HepG2 (cell line): ENCODE measurements around the gene PLXNA4. TPM values are rescaled to one million over a fixed set of nuclear protein-coding genes. Genes with fewer than 3 reads are reported as not detected.

Experiments
- ATAC-seq: fragments of 200-7000 bp; cut with Tn5 transposase; 3 replicates; pipeline ENCODE4 v1.9.1; 2020; ENCODE audit warnings: mild to moderate bottlenecking, moderate library complexity
- BruUV-seq: library from RNA; stranded (reverse); fragments of 400-500 nt; replicated peaks from 2 replicates; lab custom pipeline; 2021; lab: Mats Ljungman, UMichigan
- CTCF ChIA-PET: fragments of 300-600 bp; formaldehyde crosslinking; extraction: SDS; loops from one replicate; lab custom pipeline; 2021; ENCODE audit warnings: low total read pairs, inconsistent platforms, low intra/inter-chr PET ratio; lab: Yijun Ruan, JAX
- POLR2A ChIA-PET: fragments of 350-600 bp; sonication (Branson Sonifier 250); formaldehyde crosslinking; loops from one replicate; lab custom pipeline; 2020; ENCODE audit warnings: antibody characterized with exemption, inconsistent platforms; lab: Yijun Ruan, JAX
- DNase-seq: peaks from one replicate; pipeline ENCODE4 v3.0.0-alpha.2; 2015; ENCODE audit warnings: low spot score
- FAIRE-seq: peaks from 3 replicates; lab custom pipeline; 2011; peaks lifted over from hg19 to GRCh38; lab: Jason Lieb, UNC
- H2AFZ ChIP-seq: one replicate; pipeline ENCODE4 v1.6.1; 2011; ENCODE audit warnings: low read length, inconsistent platforms
- H3K27ac ChIP-seq: fragments of 300-600 bp; 3 replicates; pipeline ENCODE4 v1.8.0; 2011; ENCODE audit warnings: mixed run types, mild to moderate bottlenecking, mixed read lengths, low read length, inconsistent platforms; ENCODE audit not compliant: insufficient read depth; ENCODE audit errors: extremely low read length
- H3K27me3 ChIP-seq, 2 experiments: fragments of 200-600 bp in 1 of 2; 2 replicates in 1 of 2; 3 replicates in 1 of 2; pipeline versions ENCODE4 v1.6.0 to v1.8.0; 2011; ENCODE audit warnings: low read length in 2 of 2, mild to moderate bottlenecking in 2 of 2, moderate library complexity in 2 of 2, inconsistent platforms in 1 of 2; ENCODE audit not compliant: insufficient read depth in 2 of 2, control insufficient read depth in 1 of 2
- H3K36me3 ChIP-seq, 2 experiments: fragments of 200-600 bp in 1 of 2; replicated peaks in 1 of 2; 2 replicates in 1 of 2; 3 replicates in 1 of 2; pipeline versions ENCODE4 v1.5.1 to v1.8.0; 2011; ENCODE audit warnings: low read length in 2 of 2, inconsistent platforms in 1 of 2; ENCODE audit not compliant: insufficient read depth in 2 of 2, control insufficient read depth in 1 of 2
- H3K4me1 ChIP-seq: 2 replicates; pipeline ENCODE4 v1.5.1; 2012; ENCODE audit warnings: low read length, inconsistent platforms; ENCODE audit not compliant: insufficient read depth
- H3K4me2 ChIP-seq: 2 replicates; pipeline ENCODE4 v1.6.0; 2011; ENCODE audit warnings: low read depth, low read length, inconsistent platforms
- H3K4me3 ChIP-seq, 3 experiments: fragments of 200-600 bp in 1 of 3; sonication (generic), shearing (Covaris generic) in 1 of 3; replicated peaks in 1 of 3; 2 replicates each; pipeline ENCODE4 v1.5.1; 2011 to 2016; ENCODE audit warnings: low read length in 3 of 3, inconsistent platforms in 2 of 3, low read depth in 2 of 3, mild to moderate bottlenecking in 2 of 3, control low read depth in 1 of 3, mixed read lengths in 1 of 3; ENCODE audit not compliant: insufficient read depth in 1 of 3
- H3K79me2 ChIP-seq: one replicate; pipeline ENCODE4 v1.6.1; 2011; ENCODE audit warnings: low read length, inconsistent platforms; ENCODE audit not compliant: insufficient read depth
- H3K9ac ChIP-seq: 2 replicates; pipeline ENCODE4 v1.6.0; 2011; ENCODE audit warnings: mild to moderate bottlenecking, low read depth, low read length, inconsistent platforms; ENCODE audit not compliant: insufficient read depth
- H3K9me3 ChIP-seq: 2 replicates; pipeline ENCODE4 v1.5.1; 2012; ENCODE audit warnings: mild to moderate bottlenecking, low read length
- H4K20me1 ChIP-seq: 2 replicates; pipeline ENCODE4 v1.6.0; 2011; ENCODE audit warnings: inconsistent platforms, mild to moderate bottlenecking, low read length, moderate library complexity; ENCODE audit not compliant: insufficient read depth
- ATM ChIP-seq: fragments of 450-650 bp; IDR thresholded peaks from 2 replicates; pipeline ENCODE4 v1.7.1; 2017; ENCODE audit warnings: mild to moderate bottlenecking, borderline replicate concordance
- BATF2 ChIP-seq: sonication (generic); formaldehyde crosslinking; IDR thresholded peaks from 2 replicates; pipeline ENCODE4 v1.8.0; 2022; ENCODE audit warnings: mild to moderate bottlenecking, missing genetic modification reagents, moderate library complexity
- BHLHE40 ChIP-seq: IDR thresholded peaks from 2 replicates; pipeline ENCODE4 v1.6.1; 2011; ENCODE audit warnings: low read length, improper control_type of control experiment
- CBX1 ChIP-seq: IDR thresholded peaks from one replicate; pipeline ENCODE4 v1.6.1; 2016; ENCODE audit warnings: antibody characterized with exemption, low read depth
- LCORL ChIP-seq, 2 experiments: fragments of 450-650 bp in 1 of 2; sonication (generic) in 1 of 2; formaldehyde crosslinking in 1 of 2; IDR thresholded peaks; 2 replicates each; pipeline versions ENCODE4 v1.5.0 to v1.6.1; 2017 to 2020; ENCODE audit warnings: antibody characterized with exemption in 1 of 2, missing genetic modification reagents in 1 of 2
- MTA1 ChIP-seq: sonication (generic); formaldehyde crosslinking; IDR thresholded peaks from 2 replicates; pipeline ENCODE4 v1.4.0; 2020; ENCODE audit warnings: missing genetic modification reagents, mild to moderate bottlenecking, borderline replicate concordance
- NR1H2 ChIP-seq: sonication (generic); formaldehyde crosslinking; IDR thresholded peaks from 2 replicates; pipeline ENCODE4 v1.8.1; 2022; ENCODE audit warnings: low read depth, missing genetic modification reagents, borderline replicate concordance
- NR3C1 ChIP-seq: sonication (generic); formaldehyde crosslinking; IDR thresholded peaks from 2 replicates; pipeline ENCODE4 v1.4.0; 2020; ENCODE audit warnings: missing genetic modification reagents
- PCBP1 ChIP-seq: fragments of 200-400 bp; formaldehyde crosslinking; IDR thresholded peaks from 2 replicates; pipeline ENCODE4 v1.6.1; 2017; ENCODE audit warnings: mild to moderate bottlenecking, low read depth, low read length, borderline replicate concordance
- PRDM15 ChIP-seq: sonication (generic); formaldehyde crosslinking; IDR thresholded peaks from 2 replicates; pipeline ENCODE4 v1.4.0; 2020; ENCODE audit warnings: missing genetic modification reagents
- TAF15 ChIP-seq: fragments of 200-400 bp; formaldehyde crosslinking; IDR thresholded peaks from one replicate; pipeline ENCODE4 v1.6.1; 2018; ENCODE audit warnings: mild to moderate bottlenecking, low read depth, low read length; ENCODE audit not compliant: poor library complexity, severe bottlenecking
- TP53 ChIP-seq: sonication (generic); formaldehyde crosslinking; conservative IDR thresholded peaks from 2 replicates; pipeline ENCODE4 v1.4.0; 2020; ENCODE audit warnings: missing genetic modification reagents
- ZMAT5 ChIP-seq: sonication (generic); formaldehyde crosslinking; IDR thresholded peaks from 2 replicates; pipeline ENCODE4 v1.5.0; 2020; ENCODE audit warnings: mild to moderate bottlenecking, low read depth, missing genetic modification reagents, borderline replicate concordance
- ZNF614 ChIP-seq: IDR thresholded peaks from 2 replicates; pipeline ENCODE4 v1.6.1; 2018; ENCODE audit warnings: missing biosample characterization, missing genetic modification reagents, inconsistent platforms, borderline replicate concordance
- ZNF780A ChIP-seq: sonication (generic); formaldehyde crosslinking; IDR thresholded peaks from 2 replicates; pipeline ENCODE4 v1.8.0; 2022; ENCODE audit warnings: mild to moderate bottlenecking, missing genetic modification reagents, moderate library complexity
- WGBS: methylation state at CpG from one replicate; pipeline ENCODE4 v1.1.6; 2017; ENCODE audit warnings: low lambda C conversion rate; 5-methylcytosine and 5-hydroxymethylcytosine counted together
- in situ Hi-C: cut with HindIII; loops from 2 replicates; pipeline ENCODE4 v1.10.0; 2017; ENCODE audit warnings: low pct_unique_long_range_greater_than_20kb; ENCODE audit not compliant: extremely low pct_ligation_motif_present
- intact Hi-C: fragments of 100-400 bp; cut with micrococcal nuclease; formaldehyde crosslinking; loops from one replicate; pipeline ENCODE4 v1.10.0; 2022; ENCODE audit not compliant: unreplicated experiment
- polyA plus RNA-seq, 8 experiments: library from polyadenylated mRNA; depleted of rRNA in 3 of 8; stranded (reverse) in 7 of 8; unstranded in 1 of 8; fragments of >200 nt; fragmentation: Illumina TruSeq in 4 of 8; extraction: Trizol in 4 of 8; gene quantifications; 2 replicates each; pipeline versions ENCODE4 v1.2.1 to v1.2.3, GENCODE V29; 2011 to 2016; ENCODE audit warnings: low read depth in 4 of 8, missing spikeins in 1 of 8, mixed read lengths in 1 of 8; ENCODE audit not compliant: insufficient read depth in 1 of 8
- total RNA-seq, 5 experiments: library from RNA; depleted of rRNA; stranded (reverse); fragments of >200 nt; fragmentation: Illumina TruSeq; extraction: Trizol; gene quantifications; 2 replicates each; pipeline ENCODE4 v1.2.3, GENCODE V29; 2016; ENCODE audit warnings: low read depth in 1 of 5

The PLXNA4 gene
- total and polyA plus RNA-seq, 2 of the 13 experiments (the other 11 are each of a cell fraction or from before 2014, with no cell fraction given) = 0.01 to 0.04 TPM

- in situ Hi-C loops = loop anchor here (10.0 kb wide), 1 partner anchor 206 kb away; no protein-coding TSS in a partner anchor
- H3K4me1 ChIP-seq = no peaks in the 10 kb centered on the region
- H3K27ac ChIP-seq = no peak overlapping the region
- no peak overlapping the region for H2AFZ ChIP-seq
- no peak for FAIRE-seq
- H3K4me2 ChIP-seq = no peak overlapping the region
- intact Hi-C loops = no loop called here
- peaks cover 4 to 33% of the 10 kb centered on the region in 2 experiments; a peak in 4 of 5 replicates for H3K27me3 ChIP-seq
- no peak overlapping the region for H3K9ac ChIP-seq
- POLR2A ChIA-PET = no interaction called here
- TF ChIP-seq CBX1 (no peak), PCBP1 (no peak), MTA1 (no peak), TAF15 (no peak), ZMAT5 (CRISPR knock-in tag) (no peak), PRDM15 (CRISPR knock-in tag) (no peak), NR1H2 (CRISPR knock-in tag) (no peak), ZNF614 (CRISPR knock-in tag) (no peak), ATM (no peak), LCORL (IDR thresholded peaks at IDR 0.05) (no peak), LCORL (CRISPR knock-in tag; IDR thresholded peaks at IDR 0.05) (no peak), ZNF780A (CRISPR knock-in tag) (no peak), TP53 (CRISPR knock-in tag) (no peak), NR3C1 (CRISPR knock-in tag) (no peak), BHLHE40 (no peak), BATF2 (CRISPR knock-in tag) (no peak)
- H3K36me3 ChIP-seq = no peaks in the 10 kb centered on the region
- no peak for ATAC-seq
- H4K20me1 ChIP-seq = no peaks in the 10 kb centered on the region
- CTCF ChIA-PET = no interaction called here
- BruUV-seq = no TSS peak
- no peak overlapping the region for H3K4me3 ChIP-seq
- H3K79me2 ChIP-seq = no peaks in the 10 kb centered on the region
- DNase-seq = no peak
- 0% methylated on average over 1 of the region's 2 CpGs for WGBS
- no peaks in the 10 kb centered on the region for H3K9me3 ChIP-seq
These were observed 425.6 kb downstream of the PLXNA4 start for GRCh38 chr7:132150711-132151110.
